ENCODE results near the gene TTLL12. TPM values are rescaled to one million over a fixed set of nuclear protein-coding genes. Genes with fewer than 3 reads are reported as not detected.

The TTLL12 gene
- total RNA-seq, 1 donor from 2014 or later: 85.7 TPM

- intact Hi-C loops (cut with micrococcal nuclease): no loop called here
- H3K9me3 Mint-ChIP-seq: no peaks in the 10 kb centered on the region
- no peaks in the 10 kb centered on the region for H3K4me1 Mint-ChIP-seq (ENCODE audit: low read depth)
- H3K27me3 Mint-ChIP-seq (ENCODE audit: low read depth): no peaks in the 10 kb centered on the region
- no peak overlapping the region for H3K4me3 Mint-ChIP-seq (ENCODE audit: low read depth)
- H3K36me3 Mint-ChIP-seq (ENCODE audit: low read depth): peaks cover 3% of the 10 kb centered on the region
- DNase-seq (ENCODE audit: low spot score): no peak
- H3K27ac Mint-ChIP-seq: no peak overlapping the region
Observed at GRCh38 chr22:43160497-43161126, 26.3 kb downstream of the TTLL12 start.

- intact Hi-C loops (cut with micrococcal nuclease): no loop called here
- H3K9me3 Mint-ChIP-seq: no peaks in the 10 kb centered on the region
- DNase-seq (ENCODE audit: low spot score): no peak
- H3K36me3 Mint-ChIP-seq (ENCODE audit: low read depth): peaks cover 3% of the 10 kb centered on the region
- H3K27ac Mint-ChIP-seq: no peak overlapping the region
- H3K27me3 Mint-ChIP-seq (ENCODE audit: low read depth): no peaks in the 10 kb centered on the region
- no peak overlapping the region for H3K4me3 Mint-ChIP-seq (ENCODE audit: low read depth)
- no peaks in the 10 kb centered on the region for H3K4me1 Mint-ChIP-seq (ENCODE audit: low read depth)
Observed at GRCh38 chr22:43159484-43160178, 27.3 kb downstream of the TTLL12 start.

- Mint-ChIP-seq H3K27ac (no peak overlapping the region), H3K27me3 (ENCODE audit: low read depth) (no peaks in the 10 kb centered on the region), H3K4me3 (ENCODE audit: low read depth) (no peak overlapping the region), H3K9me3 (no peaks in the 10 kb centered on the region), H3K36me3 (ENCODE audit: low read depth) (peaks cover 3% of the 10 kb centered on the region), H3K4me1 (ENCODE audit: low read depth) (no peaks in the 10 kb centered on the region)
- intact Hi-C loops (cut with micrococcal nuclease): no loop called here
- no peak for DNase-seq (ENCODE audit: low spot score)
Observed at GRCh38 chr22:43158778-43159483, 28.0 kb downstream of the TTLL12 start.

- Mint-ChIP-seq H3K9me3 (no peaks in the 10 kb centered on the region), H3K27ac (no peak overlapping the region), H3K4me3 (ENCODE audit: low read depth) (no peak overlapping the region), H3K36me3 (ENCODE audit: low read depth) (peaks cover 5% of the 10 kb centered on the region), H3K27me3 (ENCODE audit: low read depth) (no peaks in the 10 kb centered on the region), H3K4me1 (ENCODE audit: low read depth) (peaks cover under 1% of the 10 kb centered on the region)
- DNase-seq (ENCODE audit: low spot score): no peak
- intact Hi-C loops (cut with micrococcal nuclease): no loop called here
Observed at GRCh38 chr22:43157874-43158546, 28.9 kb downstream of the TTLL12 start.

GRCh38 chr22:43156413-43156812 lies 30.5 kb downstream of the TTLL12 start:
- no peaks in the 10 kb centered on the region for H3K9me3 Mint-ChIP-seq
- H3K4me3 Mint-ChIP-seq (ENCODE audit: low read depth): no peak overlapping the region
- peaks cover 2% of the 10 kb centered on the region for H3K4me1 Mint-ChIP-seq (ENCODE audit: low read depth)
- peaks cover 7% of the 10 kb centered on the region for H3K36me3 Mint-ChIP-seq (ENCODE audit: low read depth)
- intact Hi-C loops (cut with micrococcal nuclease): no loop called here
- no peak overlapping the region for H3K27ac Mint-ChIP-seq
- no peaks in the 10 kb centered on the region for H3K27me3 Mint-ChIP-seq (ENCODE audit: low read depth)
- DNase-seq (ENCODE audit: low spot score): no peak

- intact Hi-C loops (cut with micrococcal nuclease): no loop called here
- DNase-seq (ENCODE audit: low spot score): no peak
- Mint-ChIP-seq H3K9me3 (no peaks in the 10 kb centered on the region), H3K4me1 (ENCODE audit: low read depth) (peaks cover 6% of the 10 kb centered on the region), H3K4me3 (ENCODE audit: low read depth) (no peak overlapping the region), H3K27ac (no peak overlapping the region), H3K36me3 (ENCODE audit: low read depth) (peaks cover 9% of the 10 kb centered on the region), H3K27me3 (ENCODE audit: low read depth) (no peaks in the 10 kb centered on the region)
Observed at GRCh38 chr22:43155789-43156188, 31.1 kb downstream of the TTLL12 start.

- DNase-seq (ENCODE audit: low spot score): no peak
- no peaks in the 10 kb centered on the region for H3K27me3 Mint-ChIP-seq (ENCODE audit: low read depth)
- intact Hi-C loops (cut with micrococcal nuclease): loop anchor here (5.0 kb wide), 1 partner anchor 32 kb away; the partner anchor contains the start of gene TTLL12
- no peak overlapping the region for H3K27ac Mint-ChIP-seq
- peaks cover 5% of the 10 kb centered on the region for H3K36me3 Mint-ChIP-seq (ENCODE audit: low read depth)
- H3K4me1 Mint-ChIP-seq (ENCODE audit: low read depth): peaks cover 10% of the 10 kb centered on the region
- no peaks in the 10 kb centered on the region for H3K9me3 Mint-ChIP-seq
- no peak overlapping the region for H3K4me3 Mint-ChIP-seq (ENCODE audit: low read depth)
Observed at GRCh38 chr22:43154887-43155536, 31.9 kb downstream of the TTLL12 start.

- intact Hi-C loops (cut with micrococcal nuclease): loop anchor here (5.0 kb wide), 1 partner anchor 33 kb away; the partner anchor contains the start of gene TTLL12
- Mint-ChIP-seq H3K36me3 (ENCODE audit: low read depth) (peaks cover 5% of the 10 kb centered on the region), H3K4me3 (ENCODE audit: low read depth) (no peak overlapping the region), H3K27ac (no peak overlapping the region), H3K27me3 (ENCODE audit: low read depth) (no peaks in the 10 kb centered on the region), H3K9me3 (no peaks in the 10 kb centered on the region), H3K4me1 (ENCODE audit: low read depth) (peaks cover 11% of the 10 kb centered on the region)
- DNase-seq (ENCODE audit: low spot score): no peak
Observed at GRCh38 chr22:43153899-43154298, 33.0 kb downstream of the TTLL12 start.

GRCh38 chr22:43152357-43153071 lies 34.4 kb downstream of the TTLL12 start:
- DNase-seq (ENCODE audit: low spot score): peak; percentile 38
- no peaks in the 10 kb centered on the region for H3K27me3 Mint-ChIP-seq (ENCODE audit: low read depth)
- intact Hi-C loops (cut with micrococcal nuclease): loop anchor here (5.0 kb wide), 1 partner anchor 35 kb away; the partner anchor contains the start of gene TTLL12
- peak overlapping the region; percentile 92 for H3K27ac Mint-ChIP-seq
- no peaks in the 10 kb centered on the region for H3K9me3 Mint-ChIP-seq
- peaks cover 21% of the 10 kb centered on the region for H3K4me1 Mint-ChIP-seq (ENCODE audit: low read depth)
- H3K36me3 Mint-ChIP-seq (ENCODE audit: low read depth): peaks cover 5% of the 10 kb centered on the region
- H3K4me3 Mint-ChIP-seq (ENCODE audit: low read depth): peak overlapping the region; percentile 99

GRCh38 chr22:43152003-43152356 lies 35.0 kb downstream of the TTLL12 start:
- H3K27ac Mint-ChIP-seq: peak overlapping the region; percentile 92
- H3K9me3 Mint-ChIP-seq: no peaks in the 10 kb centered on the region
- intact Hi-C loops (cut with micrococcal nuclease): loop anchor here (5.0 kb wide), 1 partner anchor 35 kb away; the partner anchor contains the start of gene TTLL12
- peaks cover 5% of the 10 kb centered on the region for H3K36me3 Mint-ChIP-seq (ENCODE audit: low read depth)
- H3K4me1 Mint-ChIP-seq (ENCODE audit: low read depth): peaks cover 24% of the 10 kb centered on the region
- H3K27me3 Mint-ChIP-seq (ENCODE audit: low read depth): no peaks in the 10 kb centered on the region
- no peak for DNase-seq (ENCODE audit: low spot score)
- H3K4me3 Mint-ChIP-seq (ENCODE audit: low read depth): peak overlapping the region; percentile 99

- DNase-seq (ENCODE audit: low spot score): peak; percentile 47
- intact Hi-C loops (cut with micrococcal nuclease): loop anchor here (5.0 kb wide), 1 partner anchor 36 kb away; the partner anchor contains the start of gene TTLL12
- Mint-ChIP-seq H3K4me1 (ENCODE audit: low read depth) (peaks cover 28% of the 10 kb centered on the region), H3K36me3 (ENCODE audit: low read depth) (peaks cover 5% of the 10 kb centered on the region), H3K9me3 (no peaks in the 10 kb centered on the region), H3K27ac (peak within 1 kb of the TSS; percentile 94), H3K4me3 (ENCODE audit: low read depth) (peak within 1 kb of the TSS; percentile 99), H3K27me3 (ENCODE audit: low read depth) (no peaks in the 10 kb centered on the region)
Observed at GRCh38 chr22:43151251-43152002, 35.5 kb downstream of the TTLL12 start, which contains the start of gene TSPO. TSS of gene TSPO (plus strand) at chr22:43151559. CDS start at chr22:43159239, 7,680 bp downstream.

Measured in activated T-helper 2 cell treated with anti-CD3 and anti-CD28 coated beads, Interferon-gamma antibody, Interleukin-2, Interleukin-4, amounts not matched to agents 10 μg/mL and 5 μg/mL and 100 μg/mL, durations not matched to agents 14 hours and 24 hours and 36 hours (primary cell).